HG03565 (cell line): Measurements from ENCODE around the gene MTTP.

Experiments
- ATAC-seq: cut with Tn5 transposase; IDR thresholded peaks from one replicate; pipeline ENCODE4 v1.9.1; 2021; ENCODE audit warnings: mild to moderate bottlenecking, moderate library complexity; ENCODE audit not compliant: unreplicated experiment

The MTTP gene

DNA sequence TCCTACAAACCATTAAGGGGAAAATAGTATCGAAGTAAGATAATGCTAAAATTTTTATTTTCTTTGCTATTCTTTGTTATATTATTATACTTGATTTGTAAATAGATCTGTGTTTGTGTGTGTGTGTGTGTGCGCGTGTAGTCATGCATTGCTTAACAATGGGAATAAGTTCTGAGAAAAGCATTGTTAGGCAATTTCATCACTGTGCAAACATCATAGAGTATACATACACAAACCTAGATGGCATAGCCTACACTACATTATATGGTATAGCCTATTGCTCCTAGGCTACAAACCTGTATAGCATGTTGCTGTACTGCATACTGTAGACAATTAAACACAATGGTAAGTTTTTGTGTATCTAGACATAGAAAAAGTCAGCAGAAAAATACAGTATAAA is 17.1 kb downstream of the MTTP start:
- ATAC-seq, result no peak

DNA sequence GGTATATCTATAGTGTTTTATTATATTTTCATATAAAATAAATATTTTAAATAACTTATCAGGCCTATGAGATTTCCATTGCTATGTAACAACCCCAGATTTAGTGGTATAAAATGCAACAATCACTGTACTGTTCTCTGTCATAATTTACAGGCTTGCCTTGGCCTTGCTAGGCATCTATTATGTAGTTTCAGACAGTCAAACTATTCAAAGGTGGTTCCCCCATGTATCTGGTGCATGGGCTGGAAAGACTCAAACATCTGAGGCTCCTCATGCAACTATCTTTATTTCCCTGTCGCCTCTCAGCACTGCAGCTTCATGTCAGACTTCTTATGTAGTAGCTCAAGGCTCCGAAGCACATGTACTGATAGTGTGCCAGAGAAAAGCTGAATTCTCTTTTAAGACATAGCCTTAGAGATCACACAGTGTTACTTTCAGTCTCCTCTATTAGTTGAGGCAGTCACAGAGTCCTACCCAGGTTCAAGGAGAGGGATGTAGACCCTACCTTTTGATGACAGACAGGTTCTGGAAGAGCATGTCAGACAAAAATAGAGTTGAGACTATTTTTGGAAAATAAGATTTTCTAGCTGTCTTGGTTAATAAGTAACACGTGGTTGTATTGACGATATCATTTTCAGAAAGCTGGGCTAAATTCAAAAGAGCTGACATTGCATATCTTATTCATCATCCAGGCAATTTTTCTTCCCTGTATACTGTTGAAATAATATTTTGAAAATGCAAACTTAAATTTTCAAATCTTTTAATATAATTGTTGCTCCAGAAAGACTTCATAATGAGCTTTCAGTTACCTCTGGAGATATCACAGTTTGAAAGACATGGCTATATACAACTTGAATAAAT is 19.4 kb downstream of the MTTP start:
- peak; percentile 49 for ATAC-seq

DNA sequence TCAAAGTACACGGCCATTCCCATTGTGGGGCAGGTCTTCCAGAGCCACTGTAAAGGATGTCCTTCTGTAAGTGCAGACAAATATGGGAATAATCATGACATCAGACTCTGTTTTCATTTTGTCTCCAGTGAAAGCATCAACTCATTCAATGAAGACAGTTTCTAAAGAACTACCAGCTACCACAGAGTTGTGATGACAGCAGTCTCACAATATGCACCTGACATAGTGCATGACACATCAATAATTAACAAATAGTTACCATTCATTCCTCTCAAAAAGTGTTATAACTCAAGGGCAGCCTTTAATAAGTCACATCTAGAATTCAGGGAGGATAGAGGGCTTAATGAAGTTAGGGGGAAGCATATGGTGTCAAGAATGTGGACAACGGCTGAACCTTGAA is 20.2 kb downstream of the MTTP start:
- ATAC-seq, result no peak

DNA sequence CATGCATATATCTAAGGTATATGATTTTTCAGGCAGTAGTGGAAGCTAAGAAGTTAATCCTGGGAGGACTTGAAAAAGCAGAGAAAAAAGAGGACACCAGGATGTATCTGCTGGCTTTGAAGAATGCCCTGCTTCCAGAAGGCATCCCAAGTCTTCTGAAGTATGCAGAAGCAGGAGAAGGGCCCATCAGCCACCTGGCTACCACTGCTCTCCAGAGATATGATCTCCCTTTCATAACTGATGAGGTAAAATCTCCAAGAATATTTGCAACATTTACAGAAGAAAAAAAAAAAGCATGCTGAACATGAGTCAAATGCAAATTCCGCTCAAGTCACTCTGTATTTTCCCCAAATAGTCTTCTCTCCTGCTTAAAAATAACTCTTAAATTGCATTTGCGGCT is 32.1 kb downstream of the MTTP start:
- ATAC-seq, result no peak

DNA sequence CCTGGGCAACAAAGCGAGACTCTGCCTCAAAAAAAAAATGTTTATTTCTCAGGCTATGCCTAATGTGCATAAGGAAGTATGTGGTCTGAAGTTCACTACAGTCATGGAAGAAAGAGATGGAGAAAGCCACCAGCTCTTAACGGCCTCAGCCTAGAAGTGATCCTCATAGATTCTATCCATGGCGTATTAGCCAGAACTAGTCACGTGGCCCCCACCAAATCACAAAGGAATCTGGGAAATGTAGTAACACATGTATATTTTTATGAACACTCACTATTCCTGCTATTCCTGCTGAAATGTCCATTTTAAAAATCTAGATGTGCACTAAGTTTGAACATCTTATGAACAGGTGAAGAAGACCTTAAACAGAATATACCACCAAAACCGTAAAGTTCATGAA is 33.8 kb downstream of the MTTP start:
- ATAC-seq, result no peak

DNA sequence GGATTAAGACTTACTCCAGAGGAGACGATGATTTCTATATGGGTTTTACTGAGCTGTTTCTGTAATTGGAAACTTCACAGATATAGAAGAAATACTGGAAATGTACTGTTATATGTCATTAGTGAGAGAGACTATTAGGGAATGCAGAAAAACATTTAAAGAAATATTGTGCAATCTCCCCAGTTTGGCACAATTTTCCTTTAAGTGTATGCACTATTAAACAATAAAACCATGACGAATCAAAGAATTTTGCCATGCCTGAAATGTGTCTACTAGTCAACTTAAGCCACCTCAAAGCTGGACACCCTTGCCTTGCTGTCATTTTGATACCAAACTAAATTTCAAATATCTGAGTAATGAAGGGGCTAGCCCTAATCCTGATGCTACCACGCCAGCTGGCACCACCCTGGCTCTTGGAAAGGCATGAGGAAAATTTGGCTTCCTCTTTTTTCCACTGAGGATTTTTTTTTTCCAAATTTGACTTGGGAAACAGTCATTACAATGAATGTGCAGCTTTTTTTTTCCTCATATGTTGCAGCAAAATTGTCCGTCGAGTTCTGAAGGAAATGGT is 36.1 kb downstream of the MTTP start:
- no peak for ATAC-seq

DNA sequence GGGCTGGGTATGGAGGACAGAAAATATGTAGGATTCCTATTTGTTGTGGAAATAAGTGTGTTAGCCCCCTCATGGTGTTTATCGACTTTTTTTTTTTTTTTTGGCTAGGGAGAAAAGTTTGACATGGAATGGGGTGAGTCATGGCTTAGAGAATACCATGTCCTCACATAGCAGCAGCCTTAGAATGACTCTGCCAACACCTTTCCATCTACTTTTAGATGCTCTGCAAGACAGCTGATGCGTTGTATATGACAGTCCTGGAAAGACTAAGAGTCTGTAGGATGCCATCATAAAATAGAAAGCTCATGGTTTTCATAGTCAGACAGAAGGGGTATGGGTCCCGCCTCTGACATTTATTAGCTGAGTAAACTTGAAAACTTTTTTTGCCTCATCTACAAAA is 37.7 kb downstream of the MTTP start:
- ATAC-seq, result no peak

DNA sequence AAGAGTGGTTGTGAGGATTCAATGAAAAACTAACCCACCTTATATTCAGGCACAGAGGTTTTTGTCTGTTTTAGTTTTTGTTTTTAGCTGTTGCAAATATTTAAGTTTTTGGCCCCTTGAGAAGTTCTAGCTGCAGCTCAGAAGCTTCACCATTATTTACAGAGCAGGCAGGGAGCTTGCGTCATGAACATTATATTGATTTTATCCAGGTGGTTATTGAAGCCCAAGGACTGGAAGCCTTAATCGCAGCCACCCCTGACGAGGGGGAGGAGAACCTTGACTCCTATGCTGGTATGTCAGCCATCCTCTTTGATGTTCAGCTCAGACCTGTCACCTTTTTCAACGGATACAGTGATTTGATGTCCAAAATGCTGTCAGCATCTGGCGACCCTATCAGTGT is 38.1 kb downstream of the MTTP start:
- no peak for ATAC-seq

DNA sequence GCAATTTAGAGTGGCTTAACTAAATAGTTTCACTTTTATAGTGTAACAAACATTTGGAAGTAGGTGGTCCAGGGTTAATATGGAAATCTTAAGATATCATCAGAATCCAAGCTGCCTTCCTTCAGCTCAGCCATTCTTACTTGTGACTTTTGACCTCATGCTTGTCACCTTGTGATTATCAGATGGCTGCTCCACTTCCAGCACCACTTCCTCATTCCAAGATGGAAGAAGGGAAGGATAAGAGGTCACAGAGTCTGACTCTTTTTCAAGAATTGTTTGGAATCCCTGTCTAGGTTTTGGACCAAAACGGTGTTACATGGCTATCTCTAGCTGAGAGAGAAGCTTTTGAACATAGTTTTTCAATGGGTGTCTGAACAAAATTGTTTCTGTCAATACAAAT is 39.9 kb downstream of the MTTP start:
- no peak for ATAC-seq

DNA sequence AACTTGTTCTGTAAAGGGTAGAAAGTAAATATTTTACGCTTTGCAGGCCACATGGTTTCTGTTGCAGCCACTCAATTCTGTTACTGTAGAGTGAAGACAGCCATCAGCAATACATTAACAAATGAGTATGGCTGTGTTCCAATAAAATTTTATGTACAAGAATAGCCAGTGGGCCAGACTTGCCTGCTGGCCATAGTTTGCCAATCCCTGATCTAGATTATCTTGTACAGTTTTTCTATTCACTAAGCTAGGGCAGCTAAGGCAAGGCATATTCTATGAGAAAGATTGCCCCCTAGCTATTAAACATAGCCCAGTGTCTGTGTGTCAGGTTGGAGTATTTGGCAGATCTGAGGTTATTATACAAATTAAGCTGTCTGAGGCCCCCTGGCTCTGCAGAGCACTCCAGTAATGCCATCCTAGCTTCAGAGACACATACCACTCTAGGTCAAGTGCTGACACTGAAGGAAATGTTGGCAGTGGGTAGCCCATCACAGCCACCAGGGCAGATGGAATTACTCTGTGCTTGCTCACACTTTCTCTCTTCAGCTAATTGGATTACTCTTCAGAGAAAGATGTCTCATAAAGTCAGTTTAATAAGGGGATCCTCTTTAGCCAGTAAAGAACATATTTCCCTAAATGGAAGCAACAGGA is 40.7 kb downstream of the MTTP start:
- ATAC-seq, result no peak

DNA sequence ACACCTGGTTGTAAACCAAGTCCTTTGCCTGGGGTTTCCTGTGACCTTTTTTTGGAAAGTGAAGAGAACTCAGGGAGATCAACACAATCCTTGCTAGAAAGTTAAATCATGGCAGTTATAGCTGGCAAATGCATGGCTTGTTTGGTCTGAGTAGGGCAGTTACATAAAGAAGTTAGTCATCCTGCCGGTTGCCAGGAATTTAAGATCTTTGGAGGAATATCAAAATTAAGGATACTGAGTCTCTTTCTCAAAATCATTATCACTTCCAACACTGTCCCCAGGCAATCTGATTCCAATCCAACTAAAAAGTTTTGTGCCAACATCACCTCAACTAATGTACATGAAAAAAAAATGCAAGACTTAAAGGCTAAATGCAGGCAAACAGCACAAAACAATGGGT is 42.8 kb downstream of the MTTP start:
- ATAC-seq, result no peak

DNA sequence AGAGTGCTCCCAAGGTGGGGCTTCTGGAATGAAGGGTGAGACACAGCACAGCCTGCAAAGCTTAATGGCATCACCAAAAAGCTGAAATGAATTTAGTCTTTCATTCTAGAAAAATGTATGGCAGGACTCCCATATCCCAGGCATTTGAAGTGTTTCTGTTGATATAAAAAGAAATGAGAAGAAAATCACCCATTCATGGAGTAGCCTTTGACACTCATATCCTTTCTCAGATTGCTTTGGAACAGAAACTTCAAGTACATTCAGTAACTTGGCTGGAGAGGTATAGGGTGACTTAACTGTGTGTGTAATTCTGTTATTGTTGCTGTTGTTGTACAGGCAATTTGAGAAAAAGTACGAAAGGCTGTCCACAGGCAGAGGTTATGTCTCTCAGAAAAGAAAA is 47.7 kb downstream of the MTTP start:
- no peak for ATAC-seq

DNA sequence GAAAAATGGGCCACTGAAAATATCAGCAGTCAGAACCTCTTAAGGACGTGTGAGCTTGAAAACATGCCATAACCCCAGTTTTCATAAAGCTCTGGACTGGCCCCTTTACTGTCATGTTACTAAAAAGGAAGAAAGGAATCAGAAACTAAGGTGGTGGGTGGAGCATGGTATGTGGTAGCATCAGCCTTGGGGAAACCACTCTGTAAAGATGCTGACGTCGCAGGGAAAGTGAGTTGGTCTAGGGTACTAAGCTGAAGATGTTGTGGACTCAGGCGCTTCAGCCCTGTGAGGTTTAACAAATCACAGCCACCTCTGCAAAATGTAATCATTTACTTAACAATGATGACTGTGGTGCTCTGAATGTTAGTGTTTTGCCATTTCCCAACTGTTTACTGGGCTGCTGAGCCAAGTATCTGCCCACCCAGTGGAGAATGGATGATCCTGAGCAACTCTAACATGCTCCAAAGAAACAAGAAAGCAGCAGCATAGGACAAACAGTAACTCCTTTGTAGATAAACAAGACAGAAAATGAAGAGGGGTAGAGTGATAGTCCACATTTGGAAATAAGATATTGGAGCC is 49.6 kb downstream of the MTTP start:
- ATAC-seq, result no peak

DNA sequence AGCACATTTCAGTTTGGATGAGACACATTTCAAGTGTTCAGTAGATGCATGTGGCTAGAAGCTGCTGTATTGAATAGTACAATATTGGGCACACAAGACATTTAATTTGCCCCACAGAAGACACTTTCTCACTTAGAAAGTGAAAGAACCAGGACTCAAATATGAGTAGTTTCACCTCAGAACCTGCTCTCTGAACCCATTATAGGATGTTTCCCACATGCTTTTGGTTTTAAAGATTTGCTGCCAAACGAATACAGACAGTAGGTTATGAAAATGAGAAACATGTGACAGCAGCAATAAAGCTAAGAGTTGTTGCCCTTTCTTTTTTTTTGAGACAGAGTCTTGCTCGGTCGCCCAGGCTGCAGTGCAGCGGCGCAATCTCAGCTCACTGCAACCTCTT is 50.7 kb downstream of the MTTP start:
- no peak for ATAC-seq

DNA sequence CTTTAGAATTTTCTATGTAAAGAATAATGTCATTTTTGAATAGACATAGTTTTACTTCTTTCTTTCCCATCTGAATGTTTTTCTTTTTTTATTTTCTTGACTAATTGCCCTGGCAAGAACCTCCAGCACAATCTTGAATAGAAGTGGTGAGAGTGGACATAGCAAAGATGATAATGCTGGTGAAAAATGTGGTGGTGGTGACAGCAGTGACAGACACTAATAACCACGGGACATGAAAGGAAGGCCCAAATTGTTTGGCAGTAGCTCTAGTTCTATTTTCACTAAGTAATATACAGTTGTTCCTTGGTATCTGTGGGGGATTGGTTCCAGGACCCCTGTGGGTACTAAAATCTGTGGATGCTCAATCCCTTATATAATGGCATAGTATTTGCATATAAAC is 53.4 kb downstream of the MTTP start:
- ATAC-seq, result no peak

DNA sequence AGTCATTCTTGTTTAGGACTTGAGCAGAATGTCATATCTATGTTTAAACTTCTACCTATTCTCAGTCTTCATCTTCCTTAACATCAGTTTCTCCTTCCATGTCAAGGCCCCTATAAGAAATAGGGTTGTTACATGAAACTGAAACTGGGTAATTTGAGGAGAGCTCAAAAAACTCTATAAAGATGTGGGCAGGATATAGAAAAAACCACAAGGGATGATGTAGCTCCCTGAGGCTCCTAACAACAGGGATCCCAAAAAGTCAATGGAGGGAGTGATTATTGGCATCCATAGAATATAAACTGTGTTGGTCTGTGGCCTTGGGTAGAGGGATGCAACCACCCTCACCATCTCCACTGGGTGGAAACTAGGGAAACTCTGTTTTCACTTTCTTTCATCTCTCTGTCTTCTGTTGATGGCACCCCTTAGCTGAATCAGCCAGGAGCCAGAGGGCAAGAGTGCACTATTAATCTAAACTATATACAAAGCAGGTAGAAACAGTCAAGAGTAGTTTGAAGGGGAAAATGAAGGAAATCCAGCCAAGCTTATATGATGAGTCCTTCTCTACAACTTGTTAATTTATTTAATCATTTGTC is 55.4 kb downstream of the MTTP start:
- ATAC-seq, result no peak

DNA sequence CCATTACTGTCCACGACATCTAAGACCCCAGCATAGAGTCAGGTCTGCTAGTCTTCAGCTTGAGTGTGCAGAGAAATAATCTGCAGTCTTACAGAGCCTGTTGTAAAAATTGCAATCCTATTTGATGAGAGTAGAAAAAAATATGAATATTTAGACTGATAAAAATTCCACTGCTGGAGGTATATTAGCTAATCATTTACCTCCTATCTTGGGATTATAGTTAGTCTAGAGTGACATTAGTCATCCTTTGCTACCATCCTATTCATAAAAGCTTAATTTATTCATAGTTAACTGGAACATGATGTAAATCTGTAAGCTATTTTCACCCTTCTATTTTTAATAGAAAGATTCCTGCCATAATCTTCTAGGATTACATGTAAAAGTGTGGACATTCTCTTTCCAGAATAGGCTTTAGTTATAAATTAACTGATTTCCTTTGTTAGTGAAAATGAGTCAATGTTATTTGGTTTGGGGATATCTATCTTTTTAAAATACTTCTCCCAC is 56.3 kb downstream of the MTTP start:
- no peak for ATAC-seq

DNA sequence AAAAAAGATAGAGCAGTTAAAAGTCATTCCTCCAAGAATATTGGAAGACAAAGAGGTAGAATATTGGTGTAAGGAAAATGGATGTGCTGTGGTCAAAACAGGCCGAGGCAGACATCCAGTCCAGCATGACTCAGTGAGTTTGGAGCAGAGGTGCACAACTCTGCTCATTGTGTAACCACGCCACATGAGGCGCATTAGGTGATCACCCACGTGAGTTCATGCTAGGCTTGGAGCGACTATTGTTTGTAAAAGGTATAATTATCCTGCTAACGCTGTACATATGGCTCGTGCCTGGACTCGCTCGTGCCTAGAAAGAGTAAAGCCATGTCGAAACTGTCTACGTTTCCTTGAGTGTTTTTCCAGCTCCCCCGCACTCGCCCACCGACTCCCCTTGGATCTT is 59.1 kb downstream of the MTTP start:
- ATAC-seq, result no peak

DNA sequence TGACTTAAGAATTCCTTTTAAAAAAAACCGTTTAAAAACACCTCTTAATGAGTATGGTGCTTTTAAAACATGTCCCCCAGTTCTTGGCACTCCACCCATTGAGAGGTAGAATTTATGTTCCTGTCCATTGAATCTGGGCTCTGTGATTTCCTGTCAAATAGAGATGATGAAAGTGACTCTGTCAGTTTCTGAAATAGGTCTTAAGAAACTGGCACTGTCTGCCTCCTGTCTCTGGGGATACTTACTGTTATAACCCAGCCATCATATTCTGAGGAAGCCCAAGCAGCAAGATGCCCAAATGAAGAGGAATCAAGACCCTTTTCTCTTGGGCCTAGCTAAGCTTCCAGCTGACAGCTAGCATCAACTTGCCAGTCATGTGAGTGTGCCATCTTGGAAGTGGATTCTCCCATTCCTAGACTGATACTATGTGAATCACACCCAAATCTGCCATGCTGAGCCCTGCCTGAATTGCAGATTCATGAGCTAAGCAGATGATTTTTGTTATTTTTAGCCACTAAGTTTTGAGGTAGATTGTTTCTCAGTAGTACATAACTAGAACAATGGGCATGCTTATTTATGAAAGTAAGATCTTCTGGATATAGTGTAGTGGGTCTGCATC is 60.2 kb downstream of the MTTP start:
- ATAC-seq, result no peak

DNA sequence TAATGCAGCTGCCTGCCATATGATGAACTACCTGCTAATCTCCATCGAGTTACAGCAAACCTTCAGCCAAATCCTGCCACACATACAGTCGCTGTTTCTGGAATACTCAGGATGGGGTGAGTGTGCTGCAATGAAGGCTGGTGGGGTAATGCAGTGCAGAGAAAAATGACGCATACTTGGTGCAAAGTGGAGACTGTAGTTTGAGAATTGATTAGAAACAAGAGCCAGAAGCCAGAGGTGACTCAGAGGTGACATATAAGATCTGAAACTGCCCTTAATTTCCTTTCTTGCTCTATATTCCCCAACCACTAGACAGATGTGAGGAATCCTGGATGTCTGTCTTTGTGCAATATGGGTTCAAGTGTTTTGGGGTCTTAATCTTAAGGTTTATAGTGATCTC is 61.0 kb downstream of the MTTP start:
- ATAC-seq, result no peak

DNA sequence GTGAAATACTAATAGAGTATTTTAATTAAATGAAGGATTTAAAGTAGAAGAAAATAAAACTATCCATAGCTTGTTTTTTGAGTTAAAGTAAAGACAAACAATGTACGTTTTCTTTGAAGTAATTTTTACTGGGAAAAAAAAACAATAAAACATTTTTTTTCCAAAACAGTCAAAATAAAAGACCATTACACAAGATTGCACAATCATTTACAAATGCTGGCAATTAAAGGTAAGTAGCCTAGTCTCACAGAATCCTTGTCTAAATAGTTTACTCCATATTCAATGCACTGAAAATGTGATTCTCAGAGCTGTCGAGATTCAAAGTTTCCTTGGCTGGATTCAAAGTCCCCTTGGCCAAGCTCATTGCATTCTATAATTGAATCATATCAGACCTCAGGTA is 61.8 kb downstream of the MTTP start:
- ATAC-seq, result no peak
